GM10248 (cell line): Measurements from ENCODE around the gene LRPAP1.

Source experiments
- CTCF ChIA-PET: fragments of 300-600 bp; sonication (Branson Sonifier 250); formaldehyde crosslinking; extraction: SDS; loops from one replicate; lab custom pipeline; 2021; ENCODE audit warnings: antibody characterized with exemption; lab: Yijun Ruan, JAX
- POLR2A ChIA-PET: fragments of 350-650 bp; sonication (Branson Sonifier 250); formaldehyde crosslinking; extraction: SDS; loops from one replicate; lab custom pipeline; 2020; ENCODE audit warnings: antibody characterized with exemption; lab: Yijun Ruan, JAX
- DNase-seq: peaks from one replicate; pipeline ENCODE4 v3.0.0; 2012; ENCODE audit errors: extremely low spot score
- TF ChIP-seq, protein P1 (sequence below): IDR thresholded peaks from 2 replicates; pipeline ENCODE4 v1.5.1; 2012; ENCODE audit warnings: mild to moderate bottlenecking, low read depth; ENCODE audit errors: extremely low read depth, missing control alignments, control extremely low read depth

The LRPAP1 gene

DNA sequence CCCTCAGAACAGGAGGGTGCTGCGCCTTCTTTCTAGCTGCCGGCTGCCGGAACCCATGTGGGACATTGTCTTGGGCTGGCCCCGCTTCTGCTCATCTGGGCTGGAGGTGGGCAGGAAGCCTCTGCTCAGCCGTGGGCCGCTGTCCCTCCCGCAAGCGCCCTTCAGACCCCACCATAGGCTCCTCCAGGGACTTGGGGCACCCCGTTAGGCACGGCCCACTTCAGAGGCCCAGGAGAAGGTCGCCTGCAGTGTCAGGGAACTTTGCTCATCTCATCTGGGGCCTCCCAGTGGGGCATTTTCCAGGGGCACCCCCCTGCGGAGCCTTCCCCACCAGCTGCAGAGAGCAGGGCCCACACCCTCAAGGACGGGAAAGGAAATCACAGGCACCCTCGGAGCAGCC, 36.2 kb downstream of the LRPAP1 start:
- TF ChIP-seq, protein P1, sequence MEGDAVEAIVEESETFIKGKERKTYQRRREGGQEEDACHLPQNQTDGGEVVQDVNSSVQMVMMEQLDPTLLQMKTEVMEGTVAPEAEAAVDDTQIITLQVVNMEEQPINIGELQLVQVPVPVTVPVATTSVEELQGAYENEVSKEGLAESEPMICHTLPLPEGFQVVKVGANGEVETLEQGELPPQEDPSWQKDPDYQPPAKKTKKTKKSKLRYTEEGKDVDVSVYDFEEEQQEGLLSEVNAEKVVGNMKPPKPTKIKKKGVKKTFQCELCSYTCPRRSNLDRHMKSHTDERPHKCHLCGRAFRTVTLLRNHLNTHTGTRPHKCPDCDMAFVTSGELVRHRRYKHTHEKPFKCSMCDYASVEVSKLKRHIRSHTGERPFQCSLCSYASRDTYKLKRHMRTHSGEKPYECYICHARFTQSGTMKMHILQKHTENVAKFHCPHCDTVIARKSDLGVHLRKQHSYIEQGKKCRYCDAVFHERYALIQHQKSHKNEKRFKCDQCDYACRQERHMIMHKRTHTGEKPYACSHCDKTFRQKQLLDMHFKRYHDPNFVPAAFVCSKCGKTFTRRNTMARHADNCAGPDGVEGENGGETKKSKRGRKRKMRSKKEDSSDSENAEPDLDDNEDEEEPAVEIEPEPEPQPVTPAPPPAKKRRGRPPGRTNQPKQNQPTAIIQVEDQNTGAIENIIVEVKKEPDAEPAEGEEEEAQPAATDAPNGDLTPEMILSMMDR = no peak
- ChIA-PET POLR2A (no interaction called here), CTCF (interaction anchor here (1.0 kb wide), 1 partner anchor 15 kb away, joined by 7 read pairs; no protein-coding TSS in a partner anchor)
- DNase-seq = no peak

DNA sequence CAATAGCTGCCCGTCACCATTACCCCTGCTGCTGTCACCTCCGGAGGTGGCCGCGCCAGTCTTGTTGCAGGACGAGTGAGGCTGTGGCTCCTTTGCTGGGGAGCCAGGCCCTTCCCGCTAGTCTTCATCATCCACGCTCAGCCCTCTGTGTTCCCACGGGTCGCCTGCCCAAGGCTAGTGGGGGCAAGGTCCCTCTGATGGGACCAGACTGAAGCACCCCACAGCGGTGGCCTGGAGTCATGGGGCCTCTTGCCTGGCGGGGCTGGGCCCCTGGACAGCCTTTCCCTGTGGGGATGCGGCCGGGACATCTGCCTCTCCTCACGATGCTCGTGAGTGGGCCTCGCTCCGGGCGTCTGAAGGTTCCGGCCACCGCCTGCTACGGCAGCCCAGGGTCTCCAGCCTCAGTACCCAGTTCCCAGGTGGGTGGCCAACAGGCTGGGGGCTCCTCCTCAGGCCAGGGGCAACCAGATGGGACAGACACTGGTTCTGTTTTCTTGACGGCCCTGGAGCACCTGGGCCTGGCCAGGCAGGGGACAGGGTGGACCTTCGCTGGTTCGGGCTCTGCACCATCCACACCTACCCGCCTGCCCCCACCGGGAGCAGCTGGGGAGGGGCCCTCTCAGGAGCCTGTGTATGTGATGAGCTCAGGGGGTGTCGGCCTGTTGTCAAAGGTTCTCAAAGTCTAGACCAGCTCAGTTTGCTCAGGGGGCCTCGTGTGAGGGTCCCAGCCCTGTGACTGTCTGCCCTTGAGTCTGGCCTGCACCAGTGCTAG, 36.8 kb downstream of the LRPAP1 start:
- no peak for DNase-seq
- TF ChIP-seq, protein P1 = no peak
- ChIA-PET CTCF (interaction anchor here (0.8 kb wide), 1 partner anchor 15 kb away, joined by 3 read pairs; no protein-coding TSS in a partner anchor), POLR2A (no interaction called here)

DNA sequence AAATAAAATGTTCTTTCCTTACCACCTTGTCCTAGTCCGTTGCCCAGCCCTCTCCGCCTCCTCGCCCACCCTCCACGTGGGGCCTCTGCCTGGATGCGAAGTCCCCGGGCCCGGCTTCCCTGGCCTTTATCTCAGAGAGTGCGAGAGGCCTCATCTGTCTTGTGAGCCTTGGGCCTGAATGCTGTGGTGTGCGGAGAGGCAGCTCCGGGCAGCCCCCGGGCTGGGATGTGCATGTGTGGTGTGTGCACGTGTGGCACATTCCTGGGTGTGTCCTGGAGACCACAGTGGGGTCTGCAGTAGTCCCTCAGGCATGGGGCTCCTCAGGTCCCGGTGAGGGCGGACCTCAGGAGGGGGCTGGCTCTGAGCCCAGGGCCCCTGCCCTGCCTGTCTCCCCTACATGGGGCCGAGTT, 37.8 kb downstream of the LRPAP1 start:
- CTCF ChIA-PET = interaction anchor here (1.3 kb wide), 1 partner anchor 14 kb away, joined by 7 read pairs; no protein-coding TSS in a partner anchor
- TF ChIP-seq, protein P1 = no peak
- POLR2A ChIA-PET = no interaction called here
- no peak for DNase-seq

DNA sequence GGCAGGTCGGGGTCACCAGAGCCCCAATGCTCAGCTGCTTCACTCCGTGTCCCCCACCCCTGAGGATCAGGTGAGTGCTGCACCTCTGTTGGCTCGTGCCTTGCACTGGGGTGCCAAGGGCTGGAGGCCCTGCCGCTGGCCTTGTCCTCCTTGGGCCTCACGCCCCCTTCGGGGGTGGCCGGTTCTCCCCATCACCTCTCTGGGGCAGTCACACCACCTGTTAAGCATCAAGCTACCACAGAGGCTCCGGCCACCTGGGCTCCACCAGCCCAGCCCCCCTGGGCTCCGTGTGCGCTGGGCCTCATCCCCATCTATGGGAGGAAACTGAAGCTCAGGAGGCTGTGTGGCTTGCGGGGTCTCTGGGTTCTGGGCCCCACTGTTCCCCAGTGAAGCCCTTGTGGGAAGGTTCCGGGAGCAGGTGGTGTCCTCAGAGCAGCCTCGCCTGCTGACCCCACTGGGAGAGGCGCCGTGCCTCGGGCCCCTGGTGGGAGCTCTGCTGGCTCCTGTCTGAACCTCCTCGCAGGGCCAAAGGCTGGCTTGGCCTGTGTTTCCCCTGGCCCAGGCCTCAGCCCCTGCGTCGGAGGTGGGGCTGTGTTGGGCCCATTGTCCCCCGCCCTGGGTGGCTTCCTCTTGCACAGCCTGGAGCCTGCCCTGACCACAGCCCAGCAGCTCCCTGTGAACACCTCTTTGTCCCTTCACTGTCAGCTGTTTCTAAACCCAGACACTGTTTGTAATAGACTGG, 38.3 kb downstream of the LRPAP1 start:
- TF ChIP-seq, protein P1 = no peak
- POLR2A ChIA-PET = no interaction called here
- CTCF ChIA-PET = interaction anchor here (1.3 kb wide), 1 partner anchor 13 kb away, joined by 7 read pairs; no protein-coding TSS in a partner anchor
- no peak for DNase-seq

DNA sequence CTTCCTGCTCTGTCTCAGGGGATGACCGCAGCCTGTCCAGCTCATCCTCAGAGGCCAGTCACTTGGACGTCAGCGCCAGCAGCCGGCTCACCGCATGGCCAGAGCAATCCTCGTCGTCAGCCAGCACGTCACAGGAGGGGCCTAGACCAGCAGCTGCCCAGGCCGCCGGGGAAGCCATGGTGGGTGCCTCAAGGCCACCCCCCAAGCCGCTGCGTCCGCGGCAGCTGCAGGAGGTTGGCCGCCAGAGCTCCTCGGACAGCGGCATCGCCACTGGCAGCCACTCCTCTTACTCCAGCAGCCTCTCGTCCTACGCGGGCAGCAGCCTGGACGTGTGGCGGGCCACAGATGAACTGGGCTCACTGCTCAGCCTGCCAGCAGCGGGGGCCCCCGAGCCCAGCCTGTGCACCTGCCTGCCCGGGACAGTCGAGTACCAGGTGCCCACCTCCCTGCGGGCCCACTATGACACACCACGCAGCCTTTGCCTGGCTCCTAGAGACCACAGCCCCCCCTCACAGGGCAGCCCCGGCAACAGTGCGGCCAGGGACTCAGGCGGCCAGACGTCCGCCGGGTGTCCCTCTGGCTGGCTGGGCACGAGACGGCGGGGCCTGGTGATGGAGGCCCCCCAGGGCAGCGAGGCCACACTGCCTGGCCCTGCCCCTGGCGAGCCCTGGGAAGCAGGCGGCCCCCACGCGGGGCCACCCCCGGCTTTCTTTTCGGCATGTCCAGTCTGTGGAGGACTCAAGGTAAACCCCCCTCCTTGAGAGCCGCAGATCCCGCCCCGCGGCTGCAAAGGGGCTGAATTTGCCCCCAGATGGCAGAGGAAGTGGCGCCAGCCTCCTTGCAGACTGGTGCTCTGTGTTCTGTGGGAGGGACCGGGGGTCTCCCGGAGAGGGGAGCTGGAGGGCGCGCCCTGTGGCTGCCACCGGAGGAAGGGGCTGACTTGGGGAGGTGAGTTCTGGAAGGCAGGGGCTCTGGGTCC, 39.2 kb downstream of the LRPAP1 start:
- POLR2A ChIA-PET = no interaction called here
- TF ChIP-seq, protein P1 = no peak
- CTCF ChIA-PET = interaction anchor here (1.3 to 1.7 kb wide), 2 partner anchors 12 kb away, joined by 7 read pairs; no protein-coding TSS in a partner anchor
- no peak for DNase-seq
